NCI-H187 treated with DMSO at 0.1 percent for 48 hours (cell line): ENCODE results near the gene ACCS.

ENCODE experiments used
- DNase-seq: peaks from one replicate; lab custom pipeline; 2025; lab: John Stamatoyannopoulos, UW

ACCS gene, protein sequence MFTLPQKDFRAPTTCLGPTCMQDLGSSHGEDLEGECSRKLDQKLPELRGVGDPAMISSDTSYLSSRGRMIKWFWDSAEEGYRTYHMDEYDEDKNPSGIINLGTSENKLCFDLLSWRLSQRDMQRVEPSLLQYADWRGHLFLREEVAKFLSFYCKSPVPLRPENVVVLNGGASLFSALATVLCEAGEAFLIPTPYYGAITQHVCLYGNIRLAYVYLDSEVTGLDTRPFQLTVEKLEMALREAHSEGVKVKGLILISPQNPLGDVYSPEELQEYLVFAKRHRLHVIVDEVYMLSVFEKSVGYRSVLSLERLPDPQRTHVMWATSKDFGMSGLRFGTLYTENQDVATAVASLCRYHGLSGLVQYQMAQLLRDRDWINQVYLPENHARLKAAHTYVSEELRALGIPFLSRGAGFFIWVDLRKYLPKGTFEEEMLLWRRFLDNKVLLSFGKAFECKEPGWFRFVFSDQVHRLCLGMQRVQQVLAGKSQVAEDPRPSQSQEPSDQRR

DNA sequence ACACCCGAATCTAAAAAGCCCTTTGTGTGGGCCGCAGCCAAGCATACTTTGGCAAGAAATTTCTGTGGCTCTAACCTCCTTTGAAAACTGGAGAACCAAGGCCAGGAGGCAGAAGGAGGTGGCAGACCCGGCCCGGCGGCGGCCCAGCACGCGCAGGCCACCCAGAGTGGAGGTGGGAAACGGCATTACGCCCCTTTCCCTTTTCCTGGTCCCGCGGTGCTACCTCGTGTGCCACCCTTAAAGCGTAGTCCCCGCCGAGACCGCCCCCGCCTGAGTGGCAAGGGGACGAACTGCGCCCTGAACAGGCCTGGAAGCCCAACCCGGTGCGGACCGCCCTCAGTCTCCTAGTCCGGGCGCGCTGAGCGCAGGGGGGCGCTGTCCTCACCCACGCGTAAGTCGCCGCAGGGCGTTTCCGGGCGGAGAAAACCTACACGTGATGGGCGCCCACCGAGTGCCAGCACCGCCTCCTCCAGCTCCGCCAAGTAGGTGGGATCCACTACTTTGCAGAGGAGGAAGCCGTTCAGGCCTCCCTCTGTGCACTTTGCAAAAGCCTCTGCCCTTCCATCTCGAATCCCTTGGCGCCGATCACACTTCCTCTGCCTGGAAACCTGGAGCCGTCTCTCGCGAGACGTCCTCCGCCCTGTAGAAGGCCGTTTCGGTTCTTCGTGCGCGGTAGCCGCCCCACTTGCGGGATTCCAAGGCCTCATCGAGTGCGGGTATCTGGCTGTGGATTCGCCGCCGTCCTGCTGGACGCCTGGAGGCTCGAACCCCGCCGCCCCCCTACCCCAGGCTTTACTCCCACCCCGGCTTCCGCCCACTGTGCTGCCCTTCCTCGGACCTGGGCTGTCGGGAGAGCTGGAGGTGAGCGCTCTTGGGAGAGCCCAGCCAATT, at the start of gene ACCS:
TSS of gene ACCS (plus strand) at position 430 of the 891 bp plus-strand sequence. CDS start 1,358 bp downstream, outside the sequence.
- DNase-seq: peak; percentile 27

DNA sequence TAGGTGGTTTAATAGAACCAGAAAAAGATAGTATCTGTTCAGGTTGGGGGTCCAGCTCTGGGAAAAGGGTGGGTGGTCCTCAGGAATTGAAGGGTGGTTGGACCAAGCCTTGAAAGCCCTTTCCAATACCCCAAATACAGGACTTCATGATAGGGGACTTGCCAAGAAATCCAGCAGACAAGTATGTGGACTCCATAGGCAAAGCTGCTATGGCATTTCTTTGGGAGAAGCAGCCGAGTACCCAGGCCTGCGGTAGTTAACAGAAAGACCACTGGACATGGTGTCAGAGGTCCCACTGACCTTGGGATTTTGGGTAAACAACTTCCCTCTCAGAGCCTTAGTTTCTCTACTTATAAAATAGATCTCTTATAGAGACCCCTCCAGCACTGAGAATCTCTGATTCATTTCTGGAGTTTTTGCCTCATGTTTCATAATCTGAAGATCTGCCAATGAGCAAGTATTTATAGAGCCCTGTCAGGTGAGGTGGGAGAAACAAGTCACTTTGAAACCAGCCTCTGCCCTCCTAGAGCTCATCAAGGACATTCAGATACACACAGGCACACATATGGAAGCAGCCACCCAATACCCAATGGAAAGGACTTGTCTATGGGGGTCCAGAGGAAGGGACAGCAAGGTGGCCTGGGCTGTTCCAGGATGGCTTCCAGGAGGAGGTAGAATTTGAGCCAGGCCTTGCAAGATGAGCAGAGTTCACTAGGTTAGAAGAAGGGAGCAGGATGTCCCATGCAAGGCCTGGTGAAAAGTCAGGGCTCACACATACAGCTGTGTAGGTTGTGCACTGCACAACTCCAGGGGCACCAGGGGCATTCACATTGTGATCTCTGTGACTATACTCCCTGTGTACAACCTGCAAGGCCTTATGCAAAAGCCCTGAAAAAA, 49.3 kb upstream of the ACCS start:
- DNase-seq: no peak

DNA sequence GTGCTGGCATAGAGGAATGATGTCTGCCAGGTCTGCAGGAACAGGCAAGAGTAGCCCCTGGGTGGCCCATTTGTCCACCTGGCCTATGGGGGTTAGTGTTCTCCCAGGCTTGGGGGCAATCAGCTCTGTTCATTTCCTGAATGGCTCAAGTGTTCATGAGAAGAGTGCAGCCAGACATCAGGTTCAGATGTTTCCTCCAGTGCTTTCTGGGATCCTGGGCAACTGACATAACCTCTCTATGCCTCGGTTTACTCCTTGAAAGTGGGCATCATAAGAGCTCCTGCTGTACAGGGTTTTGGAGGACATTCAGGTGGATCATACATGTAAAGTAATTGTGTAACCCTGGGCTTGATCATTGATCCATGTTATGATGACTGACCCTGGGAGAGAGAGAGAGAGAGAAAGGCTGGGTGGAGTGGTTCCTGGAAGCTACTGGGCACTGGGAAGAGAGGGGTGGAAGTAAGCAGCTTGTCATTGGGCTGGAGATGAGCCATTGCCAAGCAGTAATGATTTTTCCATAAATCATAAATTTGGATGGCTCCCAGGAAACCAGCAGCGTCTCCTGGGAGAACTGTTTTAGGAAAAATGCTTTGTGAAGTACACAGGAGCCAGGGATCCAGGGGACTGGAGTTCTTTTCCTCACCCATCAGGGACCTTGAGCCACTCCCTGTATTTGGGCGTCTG, 48.5 kb upstream of the ACCS start:
- no peak for DNase-seq

DNA sequence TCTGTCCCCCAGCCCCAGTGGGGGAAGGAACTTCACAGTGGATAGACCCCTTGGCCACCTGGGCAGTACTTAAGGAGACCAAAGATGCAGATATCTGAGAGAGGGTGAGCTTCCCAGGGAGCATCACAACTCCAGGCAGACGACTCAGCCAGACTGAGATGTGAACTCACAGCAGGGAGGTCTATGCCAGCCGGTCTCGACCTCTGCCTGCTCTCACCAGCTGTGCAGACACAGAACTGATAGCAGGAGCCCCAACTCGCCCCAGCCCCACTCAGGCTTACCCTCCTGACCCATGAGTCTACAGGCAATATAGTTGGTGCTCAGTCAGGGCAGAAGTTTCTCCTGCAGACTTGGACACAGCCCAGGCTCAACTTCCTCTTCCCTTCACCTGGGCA, 47.9 kb upstream of the ACCS start:
- no peak for DNase-seq

DNA sequence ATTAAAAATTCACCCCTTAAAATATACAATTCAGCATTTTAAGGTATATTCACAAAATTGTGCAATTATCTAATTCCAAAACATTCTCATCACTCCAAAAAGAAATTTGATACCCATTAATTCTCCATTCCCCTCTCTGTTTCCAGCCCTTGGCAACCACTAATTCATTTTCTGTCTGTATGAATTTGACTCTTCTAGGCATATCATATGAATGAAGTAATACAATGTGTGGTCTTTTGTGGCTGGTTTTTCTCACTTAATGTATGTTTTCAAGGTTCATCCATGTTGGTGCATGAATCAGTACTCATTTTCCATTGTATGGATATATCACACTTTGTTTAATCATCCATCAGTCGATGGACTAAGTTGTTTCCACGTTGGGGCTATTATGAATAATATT, 47.2 kb upstream of the ACCS start:
- DNase-seq: no peak

DNA sequence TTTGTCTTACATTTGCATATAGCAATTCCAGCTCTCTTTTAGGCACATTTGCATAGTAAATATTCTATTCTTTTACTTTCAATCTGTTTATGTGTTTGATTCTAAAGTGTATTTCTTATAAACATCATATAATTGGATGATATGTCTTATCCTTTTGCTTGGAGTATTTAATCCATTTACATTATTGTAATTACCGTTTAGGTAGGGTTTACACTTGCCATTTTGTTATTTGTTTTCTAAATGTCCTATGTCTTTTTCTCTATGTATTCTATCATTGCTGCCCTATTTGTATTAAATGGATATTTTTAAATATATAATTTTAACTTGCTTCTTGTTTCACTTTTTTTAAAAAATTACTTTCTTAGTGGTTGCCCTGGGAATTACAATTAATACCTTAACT, 41.1 kb upstream of the ACCS start:
- no peak for DNase-seq

DNA sequence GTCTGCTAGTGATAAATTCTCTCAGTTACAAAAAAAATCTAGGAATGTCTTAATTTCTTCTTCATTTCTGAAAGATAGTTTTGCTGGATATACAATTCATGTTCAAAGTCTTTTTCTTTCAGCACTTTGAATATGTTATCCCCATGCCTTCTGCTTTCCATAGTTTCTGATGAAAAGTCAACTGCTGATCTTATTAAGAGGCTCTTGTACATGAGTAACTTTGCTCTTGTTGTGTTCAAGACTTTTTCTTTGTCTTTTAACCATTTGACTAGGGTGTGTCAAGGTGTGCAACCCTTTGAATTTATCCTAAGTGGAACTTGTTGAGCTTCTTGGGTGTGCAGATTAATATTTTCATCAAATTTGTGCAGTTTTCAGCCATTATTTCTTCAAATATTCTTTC, 40.3 kb upstream of the ACCS start:
- DNase-seq: no peak

DNA sequence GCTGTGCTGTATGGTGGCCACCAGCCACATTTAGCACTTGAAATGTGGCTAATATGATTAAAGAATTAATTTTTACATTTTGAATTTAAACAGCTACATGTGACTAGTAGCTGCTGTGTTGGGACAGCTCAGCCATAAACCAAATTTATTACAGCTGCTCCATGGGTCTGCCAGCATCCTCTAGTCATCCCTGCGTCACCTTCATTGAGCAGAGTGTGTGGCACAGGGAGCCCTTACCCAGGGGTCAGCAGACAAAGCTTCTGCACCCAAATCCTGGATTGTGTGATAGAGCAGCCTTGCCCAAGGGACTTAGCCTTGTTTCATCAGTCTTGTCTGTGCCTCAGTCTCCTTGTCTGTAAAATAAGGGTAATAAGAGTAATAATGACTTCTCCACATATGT, 37.7 kb upstream of the ACCS start:
- no peak for DNase-seq

DNA sequence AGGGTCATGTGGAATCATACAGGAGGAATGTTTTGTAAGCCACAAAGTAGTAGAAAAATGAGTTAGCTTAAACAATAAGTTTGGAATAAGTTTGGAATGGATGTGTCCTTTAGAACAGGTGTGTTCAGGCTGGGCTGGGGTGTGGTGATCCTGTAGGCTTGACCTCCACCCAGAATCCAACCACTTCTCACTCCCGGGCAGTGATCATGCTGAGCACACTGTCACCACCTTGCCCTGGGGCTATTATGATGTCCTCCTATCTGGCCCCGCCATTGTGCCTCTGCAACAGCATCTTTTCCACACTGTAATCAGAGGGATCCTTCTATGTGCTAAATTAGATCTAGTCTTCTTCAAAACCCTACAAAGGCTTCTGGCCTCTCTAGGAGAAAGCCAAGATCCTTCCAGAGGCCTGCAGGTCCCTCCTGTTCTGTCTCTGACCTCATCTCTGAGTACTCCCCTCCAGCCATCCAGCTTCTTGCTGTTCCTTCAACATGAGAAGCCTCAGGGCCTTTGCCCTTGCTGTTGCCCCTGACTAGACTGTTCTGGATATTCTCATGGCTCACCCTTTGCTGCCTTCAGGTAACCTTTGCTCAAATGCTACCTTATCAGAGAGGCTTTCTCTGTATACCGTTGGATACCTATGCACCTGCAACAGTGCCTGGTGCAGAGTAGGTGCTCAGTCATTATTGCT, 37.1 kb upstream of the ACCS start:
- DNase-seq: no peak

DNA sequence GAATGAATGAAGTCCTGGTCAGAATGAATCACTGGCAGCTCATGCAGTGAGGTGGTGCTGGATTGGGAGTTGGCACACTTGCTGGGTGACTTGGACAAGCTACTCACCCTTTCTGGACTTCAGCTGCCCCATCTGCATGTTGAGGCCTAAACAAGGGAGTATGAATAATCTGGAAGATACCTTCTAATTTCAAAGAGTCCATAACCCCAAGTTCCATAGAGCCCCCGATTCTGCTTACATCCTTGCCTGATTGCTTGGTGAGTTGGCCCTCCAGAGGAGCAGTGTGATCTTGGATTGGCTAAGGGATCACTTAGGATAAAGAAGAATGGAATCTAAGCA, 36.6 kb upstream of the ACCS start:
- no peak for DNase-seq

DNA sequence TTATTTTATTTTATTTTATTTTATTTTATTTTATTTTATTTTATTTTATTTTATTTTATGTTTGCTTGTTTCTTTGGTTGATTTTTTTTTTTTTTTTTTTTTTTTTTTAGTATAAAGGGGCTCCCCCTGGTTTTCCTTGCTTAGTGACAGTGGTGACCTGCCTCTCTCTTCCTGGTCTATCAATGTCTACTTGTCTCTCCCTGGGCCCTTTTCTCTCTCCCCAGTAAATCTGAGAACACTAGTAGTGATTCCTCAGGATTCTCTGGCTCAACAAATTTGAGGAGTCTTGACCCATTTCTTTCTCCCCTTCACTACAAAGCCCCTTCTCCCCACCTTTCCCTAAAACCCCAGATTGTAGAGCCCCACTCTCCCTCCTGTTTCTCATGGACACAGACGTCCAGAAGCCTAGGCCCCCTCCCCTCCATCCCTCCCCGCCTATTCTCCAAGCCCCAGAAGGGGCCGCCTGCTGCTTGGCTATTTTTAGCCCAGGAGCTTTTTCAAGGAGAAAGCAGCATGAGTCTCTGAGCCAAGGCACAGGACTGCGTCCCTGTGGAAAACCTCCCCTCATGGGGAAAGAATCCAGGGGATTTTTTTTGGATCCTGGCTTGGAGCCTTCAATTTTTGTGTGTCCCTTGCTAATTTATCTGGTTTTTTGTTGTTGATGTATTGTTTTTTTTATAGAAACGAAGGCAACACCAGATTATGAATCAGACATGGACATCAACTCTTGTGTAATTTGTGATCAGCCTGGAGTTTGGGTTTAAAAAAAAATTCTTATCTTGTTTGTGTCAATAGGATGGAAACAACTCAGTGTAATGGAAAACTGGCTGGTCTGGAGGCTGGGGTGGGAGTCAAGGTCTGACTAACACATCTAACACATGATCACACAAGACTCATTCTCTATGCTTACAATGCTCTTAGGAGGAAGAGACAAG, 35.8 kb upstream of the ACCS start:
- no peak for DNase-seq

DNA sequence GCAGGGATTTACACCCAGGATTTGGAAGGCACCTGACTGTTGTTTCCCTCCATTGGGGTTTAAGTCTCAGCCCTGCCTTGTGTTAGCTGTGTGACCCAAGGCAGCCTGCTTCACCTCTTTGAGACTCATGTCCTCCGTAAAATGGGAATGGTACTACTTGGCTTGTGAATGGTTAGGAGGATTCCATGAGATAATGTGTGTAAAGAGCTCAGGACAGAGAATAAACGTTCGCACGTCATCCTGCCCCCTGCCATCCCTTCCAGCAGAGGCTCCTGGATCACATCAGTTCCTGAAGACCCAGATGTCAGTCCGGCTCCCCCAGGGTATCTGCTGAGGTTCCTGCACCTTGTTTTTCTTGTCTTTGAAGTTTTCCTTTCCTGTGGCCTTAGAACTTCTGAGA, 35.1 kb upstream of the ACCS start:
- DNase-seq: no peak

DNA sequence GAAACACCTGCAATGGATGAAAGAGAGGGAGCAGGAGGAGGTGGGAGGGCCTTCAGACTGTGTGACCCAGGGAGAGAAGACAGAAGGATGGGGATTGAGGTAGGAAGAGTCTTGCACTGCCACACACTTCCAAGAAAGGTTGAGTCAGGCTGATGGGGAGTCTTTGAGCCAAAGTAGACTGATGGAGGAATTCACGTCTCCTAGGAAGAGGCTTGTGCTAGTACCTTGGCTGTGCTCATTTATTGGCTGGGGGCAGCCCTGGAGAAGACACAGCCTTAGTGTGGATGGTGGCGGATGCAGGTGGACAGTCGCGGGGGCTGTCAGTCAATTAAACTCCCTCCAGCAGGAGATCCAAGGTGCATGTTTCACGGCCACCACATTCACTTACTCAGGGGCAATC, 34.5 kb upstream of the ACCS start:
- no peak for DNase-seq

DNA sequence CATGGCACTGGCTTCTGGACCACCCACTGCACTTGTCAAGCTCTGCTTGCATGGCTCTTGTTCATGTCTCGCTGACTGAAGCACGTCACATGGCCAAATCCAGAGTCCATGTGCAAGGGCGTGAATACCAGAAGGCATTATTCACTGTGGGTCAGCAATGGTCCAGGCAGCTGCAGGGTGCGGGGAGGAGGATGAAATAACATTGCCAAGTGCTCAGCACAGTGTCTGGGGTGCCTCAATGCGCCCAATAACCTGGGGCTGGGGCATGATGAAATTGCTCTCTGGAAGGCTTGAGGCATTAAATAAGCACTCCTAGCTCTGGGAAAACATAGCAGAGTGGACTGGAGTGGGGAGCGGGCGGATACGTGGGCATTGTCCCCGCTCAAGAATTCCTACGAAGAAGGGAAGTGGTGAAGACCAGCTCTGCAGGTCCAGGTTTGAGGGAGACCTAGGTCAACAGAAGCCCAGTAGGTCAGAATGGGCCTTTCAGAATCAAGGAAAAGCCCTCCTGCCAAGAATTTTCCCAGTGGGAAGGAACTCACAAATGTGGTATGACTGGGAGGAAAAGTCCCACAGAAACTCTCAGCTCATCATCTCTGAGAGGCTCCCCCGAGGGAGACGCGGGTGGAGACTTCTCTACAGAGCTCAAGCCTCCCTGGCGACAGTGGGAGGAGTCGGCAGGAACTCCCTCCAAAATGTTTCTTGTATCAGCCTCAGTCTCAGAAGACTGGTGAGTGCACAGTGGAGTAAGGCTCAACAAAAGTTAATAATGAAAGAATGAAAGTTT, 33.6 kb upstream of the ACCS start:
- no peak for DNase-seq

DNA sequence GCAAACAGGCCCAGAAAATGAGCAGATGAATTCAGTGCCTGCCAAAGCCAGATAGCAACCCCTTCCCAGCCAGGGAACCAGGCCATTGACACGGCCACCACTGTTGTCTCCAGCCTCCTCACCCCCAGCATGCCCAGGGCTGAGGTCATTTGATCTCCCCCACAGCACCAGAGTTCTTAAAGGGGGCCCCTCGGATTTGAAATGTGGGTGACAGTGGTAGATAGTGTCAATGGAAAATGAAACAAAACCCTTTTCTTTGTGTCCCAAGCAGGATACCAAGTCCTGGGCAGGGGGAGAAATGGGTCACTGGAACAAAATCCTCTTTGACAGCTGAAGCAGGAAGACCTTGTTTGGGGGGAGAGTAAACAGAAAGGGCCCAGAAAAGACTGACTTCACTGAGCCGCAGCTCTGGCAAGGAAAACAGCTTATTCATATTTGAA, 32.6 kb upstream of the ACCS start:
- no peak for DNase-seq

DNA sequence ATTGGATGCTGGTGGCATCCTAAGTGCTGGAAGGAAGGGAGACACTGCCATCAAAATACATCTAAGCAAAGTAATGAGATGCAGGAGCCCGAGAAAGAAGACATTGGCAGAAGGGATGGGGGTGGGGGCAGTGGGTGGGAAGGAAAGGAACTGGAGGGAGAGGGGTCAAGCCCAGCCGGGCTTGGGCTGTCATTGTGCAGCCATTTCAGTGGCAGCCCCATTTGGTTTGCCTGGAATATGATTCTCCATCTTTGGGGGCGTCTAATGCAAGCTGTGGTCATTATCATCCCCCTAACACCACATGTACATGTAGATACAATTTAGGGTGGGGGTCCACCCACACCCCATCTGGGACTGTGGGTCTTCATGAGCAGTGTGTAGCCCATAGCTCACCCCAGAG, 32.2 kb upstream of the ACCS start:
- DNase-seq: no peak

DNA sequence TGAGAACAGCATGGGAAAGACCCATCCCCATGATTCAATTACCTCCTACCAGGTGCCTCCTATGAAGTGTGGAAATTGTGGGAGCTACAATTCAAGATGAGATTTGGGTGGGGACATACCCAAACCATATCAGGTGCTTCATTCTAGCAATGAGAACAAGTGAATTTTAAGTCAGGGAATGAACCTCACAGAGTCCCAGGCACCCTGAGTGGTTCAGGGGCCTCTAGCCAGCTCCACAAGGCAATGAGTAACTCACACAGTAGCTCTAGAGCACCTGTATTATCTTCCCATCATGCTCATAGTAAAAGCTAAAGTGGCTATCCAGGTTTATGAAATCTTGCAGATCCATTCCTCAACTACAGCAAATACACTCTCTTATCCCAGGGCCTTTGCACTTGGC, 31.4 kb upstream of the ACCS start:
- no peak for DNase-seq

DNA sequence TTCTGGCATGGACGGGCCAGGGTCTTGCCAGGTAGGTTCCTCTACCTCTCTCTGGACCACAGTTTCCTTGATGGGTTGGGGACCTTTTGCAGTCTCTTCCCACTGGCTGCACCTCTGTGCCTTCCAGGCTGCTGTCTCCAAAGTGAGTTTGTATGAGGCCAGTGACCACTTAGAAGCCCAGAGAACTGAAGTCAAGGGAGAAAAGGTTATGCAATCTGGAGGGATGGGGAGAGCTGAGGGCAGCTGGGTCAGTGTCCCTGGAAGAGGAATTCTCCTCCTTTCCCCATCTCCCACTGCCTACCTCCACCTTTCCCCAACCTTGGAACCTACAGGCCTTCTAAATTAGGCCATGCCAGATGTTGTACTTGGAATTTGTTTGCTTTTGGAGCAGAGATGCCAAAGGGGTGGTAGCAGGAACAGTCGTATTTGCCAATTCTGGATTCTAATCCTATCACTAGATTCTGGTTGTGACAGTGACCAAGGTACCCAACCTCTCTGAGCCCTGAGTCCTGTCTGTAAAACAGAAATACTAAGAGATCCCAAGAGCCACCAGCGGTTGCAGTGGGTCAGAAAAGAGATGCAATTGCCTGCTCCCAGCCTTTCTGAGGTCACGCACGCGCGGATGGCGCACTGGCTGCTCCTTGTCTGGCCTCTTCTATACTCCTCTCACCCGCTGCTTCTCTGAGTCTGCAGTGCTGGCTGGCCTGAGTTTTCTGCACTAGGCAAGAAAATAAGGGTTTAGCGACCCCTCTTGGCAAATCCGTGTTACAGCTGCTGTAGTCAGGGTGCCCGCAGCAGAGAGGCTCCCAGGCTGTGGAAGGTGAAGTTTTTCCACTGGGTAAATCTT, 29.0 kb upstream of the ACCS start:
- peak; percentile 11 for DNase-seq
